SK-N-SH (cell line): Measurements from ENCODE around the gene GPR82. TPM values are rescaled to one million over a fixed set of nuclear protein-coding genes. Genes with fewer than 3 reads are reported as not detected.

ENCODE experiments used
- CTCF ChIA-PET: fragments of 300-600, 350-600 bp; formaldehyde crosslinking; extraction: SDS; loops from one replicate; lab custom pipeline; 2021; lab: Yijun Ruan, JAX
- POLR2A ChIA-PET: fragments of 350-600 bp; sonication (Branson Sonifier 250); formaldehyde crosslinking; extraction: SDS; loops from one replicate; lab custom pipeline; 2020; ENCODE audit warnings: antibody characterized with exemption, inconsistent platforms; lab: Yijun Ruan, JAX
- DNase-seq: peaks from one replicate; pipeline ENCODE4 v3.0.0; 2012
- H2AFZ ChIP-seq: fragments of 200-600 bp; sonication (generic); 2 replicates; pipeline ENCODE4 v1.8.1; 2016; ENCODE audit warnings: antibody characterized with exemption, mild to moderate bottlenecking, low read depth
- H3F3A ChIP-seq: fragments of 200-600 bp; sonication (generic); replicated peaks from 2 replicates; pipeline ENCODE3; 2016; ENCODE audit warnings: antibody characterized with exemption, mild to moderate bottlenecking; ENCODE audit not compliant: insufficient read depth
- H3K27ac ChIP-seq, 2 experiments: fragments of 200-500 bp in 1 of 2; fragments of 200-600 bp in 1 of 2; sonication (Bioruptor generic) in 1 of 2; sonication (generic), shearing (Covaris generic) in 1 of 2; 2 replicates each; pipeline versions ENCODE4 v1.5.1 to v1.6.1; 2014 to 2016; ENCODE audit warnings: low read depth in 2 of 2, inconsistent platforms in 1 of 2, low read length in 1 of 2, mild to moderate bottlenecking in 1 of 2, mixed read lengths in 1 of 2
- H3K27me3 ChIP-seq: fragments of 200-600 bp; sonication (generic), shearing (Covaris generic); 2 replicates; pipeline ENCODE4 v1.6.1; 2016; ENCODE audit warnings: mixed run types; ENCODE audit not compliant: insufficient read depth
- H3K36me3 ChIP-seq, 2 experiments: fragments of 200-500 bp in 1 of 2; fragments of 200-600 bp in 1 of 2; sonication (Bioruptor generic) in 1 of 2; sonication (generic) in 1 of 2; replicated peaks in 1 of 2; 2 replicates each; pipeline versions ENCODE3 to v1.5.1; 2014 to 2016; ENCODE audit warnings: low read length in 1 of 2, mild to moderate bottlenecking in 1 of 2; ENCODE audit not compliant: insufficient read depth in 2 of 2, control insufficient read depth in 1 of 2
- H3K4me1 ChIP-seq, 2 experiments: fragments of 200-500 bp in 1 of 2; fragments of 200-600 bp in 1 of 2; sonication (Bioruptor generic) in 1 of 2; sonication (generic), shearing (Covaris generic) in 1 of 2; 2 replicates each; pipeline versions ENCODE4 v1.5.1 to v1.6.1; 2014 to 2016; ENCODE audit warnings: low read depth in 1 of 2, low read length in 1 of 2, mixed run types in 1 of 2; ENCODE audit not compliant: insufficient read depth in 2 of 2, control insufficient read depth in 1 of 2
- H3K4me2 ChIP-seq: fragments of 200-600 bp; sonication (generic), shearing (Covaris generic); 2 replicates; pipeline ENCODE4 v1.6.1; 2017; ENCODE audit warnings: mixed run types
- H3K4me3 ChIP-seq, 2 experiments: fragments of 200-500 bp in 1 of 2; fragments of 200-600 bp in 1 of 2; sonication (Bioruptor generic) in 1 of 2; sonication (generic), shearing (Covaris generic) in 1 of 2; 2 replicates each; pipeline versions ENCODE4 v1.5.1 to v1.8.1; 2014 to 2016; ENCODE audit warnings: low read depth in 2 of 2, inconsistent platforms in 1 of 2, low read length in 1 of 2, mild to moderate bottlenecking in 1 of 2, mixed read lengths in 1 of 2, moderate library complexity in 1 of 2
- H3K79me2 ChIP-seq: fragments of 200-600 bp; sonication (generic); 2 replicates; pipeline ENCODE4 v1.8.1; 2017; ENCODE audit warnings: mild to moderate bottlenecking; ENCODE audit not compliant: insufficient read depth
- H3K9ac ChIP-seq: fragments of 200-600 bp; sonication (generic); 2 replicates; pipeline ENCODE4 v1.6.1; 2017; ENCODE audit warnings: mixed run types
- H3K9me2 ChIP-seq: fragments of 200-600 bp; sonication (generic); 2 replicates; pipeline ENCODE4 v1.6.1; 2017; ENCODE audit warnings: mixed run types
- H3K9me3 ChIP-seq: fragments of 200-600 bp; sonication (generic); 2 replicates; pipeline ENCODE4 v1.6.1; 2017; ENCODE audit warnings: mixed run types, mild to moderate bottlenecking, moderate library complexity
- H4K20me1 ChIP-seq: fragments of 200-600 bp; sonication (generic); 2 replicates; pipeline ENCODE4 v1.6.1; 2017; ENCODE audit warnings: mild to moderate bottlenecking, mixed run types; ENCODE audit not compliant: insufficient read depth
- CHD2 ChIP-seq: fragments of 150-350 bp; IDR thresholded peaks from 2 replicates; pipeline ENCODE4 v1.6.1; 2018; ENCODE audit warnings: low read length; ENCODE audit not compliant: partially characterized antibody
- ELF1 ChIP-seq: IDR thresholded peaks from 2 replicates; pipeline ENCODE4 v1.4.0; 2012
- EP300 ChIP-seq, 2 experiments: IDR thresholded peaks; 2 replicates each; pipeline versions ENCODE4 v1.4.0 to v1.6.1; 2012; ENCODE audit warnings: borderline replicate concordance in 1 of 2, low read depth in 1 of 2, low read length in 1 of 2
- EZH2phosphoT487 ChIP-seq: fragments of 200-600 bp; sonication (generic); IDR thresholded peaks from 2 replicates; pipeline ENCODE4 v1.6.1; 2017; ENCODE audit warnings: low read depth, mixed run types, mild to moderate bottlenecking, antibody characterized with exemption, moderate library complexity, borderline replicate concordance
- FOSL2 ChIP-seq: IDR thresholded peaks from 2 replicates; pipeline ENCODE4 v1.4.0; 2012; ENCODE audit warnings: low read depth, mild to moderate bottlenecking, moderate library complexity, borderline replicate concordance
- FOXJ3 ChIP-seq: sonication (generic); formaldehyde crosslinking; IDR thresholded peaks from 2 replicates; pipeline ENCODE4 v1.5.1; 2020; ENCODE audit warnings: mild to moderate bottlenecking, missing genetic modification reagents
- FOXM1 ChIP-seq: IDR thresholded peaks from 2 replicates; pipeline ENCODE4 v1.4.0; 2012; ENCODE audit warnings: low read depth, mild to moderate bottlenecking
- GATA2 ChIP-seq: sonication (generic); formaldehyde crosslinking; IDR thresholded peaks from 2 replicates; pipeline ENCODE4 v1.5.0; 2020; ENCODE audit warnings: mild to moderate bottlenecking, missing genetic modification reagents
- JUND ChIP-seq: IDR thresholded peaks from 2 replicates; pipeline ENCODE4 v1.4.0; 2012
- MEF2A ChIP-seq: IDR thresholded peaks from 2 replicates; pipeline ENCODE4 v1.4.0; 2012; ENCODE audit warnings: low read depth, borderline replicate concordance
- MXI1 ChIP-seq: IDR thresholded peaks from 2 replicates; pipeline ENCODE4 v1.6.1; 2012; ENCODE audit warnings: mild to moderate bottlenecking, low read depth, low read length, improper control_type of control experiment
- NFIC ChIP-seq: IDR thresholded peaks from 2 replicates; pipeline ENCODE4 v1.4.0; 2012; ENCODE audit warnings: borderline replicate concordance
- RAD21 ChIP-seq: IDR thresholded peaks from 2 replicates; pipeline ENCODE4 v1.6.1; 2012; ENCODE audit warnings: mild to moderate bottlenecking, low read length
- RFX5 ChIP-seq: IDR thresholded peaks from 2 replicates; pipeline ENCODE4 v1.6.1; 2012; ENCODE audit warnings: mild to moderate bottlenecking, improper control_type of control experiment, low read length
- RXRA ChIP-seq: IDR thresholded peaks from 2 replicates; pipeline ENCODE4 v1.4.0; 2012; ENCODE audit warnings: low read depth, mild to moderate bottlenecking, borderline replicate concordance
- SMC3 ChIP-seq: IDR thresholded peaks from 2 replicates; pipeline ENCODE4 v1.6.1; 2012; ENCODE audit warnings: low read depth, low read length, improper control_type of control experiment
- TAF1 ChIP-seq: IDR thresholded peaks from 2 replicates; pipeline ENCODE4 v1.6.1; 2012; ENCODE audit warnings: low read depth, mild to moderate bottlenecking, low read length, moderate library complexity, borderline replicate concordance
- TEAD4 ChIP-seq: IDR thresholded peaks from 2 replicates; pipeline ENCODE4 v1.4.0; 2012; ENCODE audit warnings: mild to moderate bottlenecking, borderline replicate concordance; ENCODE audit not compliant: insufficient read depth
- YY1 ChIP-seq: IDR thresholded peaks from 2 replicates; pipeline ENCODE4 v1.4.0; 2012; ENCODE audit warnings: low read depth, mild to moderate bottlenecking
- WGBS: methylation state at CpG from one replicate; pipeline ENCODE4 v1.1.6; 2017; ENCODE audit warnings: low lambda C conversion rate; 5-methylcytosine and 5-hydroxymethylcytosine counted together
- polyA plus RNA-seq, 3 experiments: library from polyadenylated mRNA; depleted of rRNA; stranded (reverse); fragments of >200 nt; gene quantifications; 2 replicates each; pipeline ENCODE4 v1.2.3, GENCODE V29; 2012
- TF ChIP-seq, protein P1 (sequence below): IDR thresholded peaks from 2 replicates; pipeline ENCODE4 v1.4.0; 2012; ENCODE audit warnings: low read depth
- TF ChIP-seq, protein P2 (sequence below): fragments of 200-600 bp; sonication (generic); IDR thresholded peaks from 2 replicates; pipeline ENCODE4 v1.6.1; 2017; ENCODE audit warnings: antibody characterized with exemption, mild to moderate bottlenecking, moderate library complexity
- TF ChIP-seq, protein P3 (sequence below): fragments of 150-350 bp; IDR thresholded peaks from 2 replicates; pipeline ENCODE4 v1.6.1; 2016; ENCODE audit warnings: mild to moderate bottlenecking, low read depth, low read length

Gene GPR82
- polyA plus RNA-seq, 1 of the 3 experiments (the other 2 are of a cell fraction): not detected

DNA sequence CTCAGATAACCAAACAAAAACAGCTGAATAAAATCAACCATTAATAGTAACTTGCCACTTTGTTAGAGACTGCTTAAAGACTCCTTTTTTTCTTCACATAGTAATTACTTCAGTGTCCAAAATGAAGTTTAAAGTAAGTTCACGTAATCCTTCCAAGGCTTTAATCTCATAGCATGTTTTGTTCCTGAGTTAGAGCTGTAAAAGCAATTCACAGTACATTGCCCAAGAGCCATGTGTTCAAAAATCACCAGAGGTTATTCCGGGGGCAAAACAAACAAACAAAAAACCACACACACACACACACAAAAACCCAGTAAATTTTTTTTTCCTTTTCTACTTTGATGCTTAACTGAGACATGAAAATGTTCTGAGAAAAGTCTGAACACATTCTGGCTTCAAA is 6.1 kb downstream of the GPR82 start:
- CTCF ChIA-PET: no interaction called here

DNA sequence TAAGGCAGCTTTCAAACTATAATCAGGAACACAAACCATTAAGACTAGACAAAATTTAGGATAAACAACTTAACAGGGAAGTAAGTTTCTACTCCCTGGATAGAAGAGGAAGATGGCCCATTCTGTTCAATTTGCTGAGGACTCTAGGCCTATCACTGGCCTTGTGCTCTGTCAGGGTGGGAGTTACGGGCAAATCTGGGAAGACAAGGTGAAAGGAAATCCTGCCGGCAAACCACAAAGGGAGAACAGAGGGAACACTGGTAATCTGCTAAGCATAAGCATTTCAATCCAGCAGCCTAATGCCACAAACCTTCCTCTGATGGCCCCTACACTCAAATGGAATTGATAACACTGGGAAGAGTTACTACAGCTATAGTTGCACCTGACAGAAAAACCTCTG is 8.3 kb downstream of the GPR82 start:
- Histone ChIP-seq H3F3A (no peaks in the 10 kb centered on the region), H3K79me2 (no peaks in the 10 kb centered on the region), H3K9me3 (no peaks in the 10 kb centered on the region), H3K27me3 (no peaks in the 10 kb centered on the region; the same call in 1 of the 2 replicates), H3K9ac (no peak overlapping the region), H3K4me1 (no peaks in the 10 kb centered on the region), H2AFZ (no peak overlapping the region), H3K4me3 (no peak overlapping the region), H3K9me2 (no peaks in the 10 kb centered on the region), H3K4me2 (no peak overlapping the region), H3K27ac (no peak overlapping the region), H3K36me3 (no peaks in the 10 kb centered on the region), H4K20me1 (no peaks in the 10 kb centered on the region)
- ChIA-PET POLR2A (no interaction called here), CTCF (no interaction called here)
- WGBS: 51% methylated on average over 2 of the region's 2 CpGs
- DNase-seq: no peak
- TF ChIP-seq, protein P1, sequence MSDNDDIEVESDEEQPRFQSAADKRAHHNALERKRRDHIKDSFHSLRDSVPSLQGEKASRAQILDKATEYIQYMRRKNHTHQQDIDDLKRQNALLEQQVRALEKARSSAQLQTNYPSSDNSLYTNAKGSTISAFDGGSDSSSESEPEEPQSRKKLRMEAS: no peak
- TF ChIP-seq RAD21: no peak
- TF ChIP-seq MXI1: no peak
- no peak for TF ChIP-seq ELF1
- TF ChIP-seq YY1: no peak
- TF ChIP-seq NFIC: no peak
- TF ChIP-seq, protein P2, sequence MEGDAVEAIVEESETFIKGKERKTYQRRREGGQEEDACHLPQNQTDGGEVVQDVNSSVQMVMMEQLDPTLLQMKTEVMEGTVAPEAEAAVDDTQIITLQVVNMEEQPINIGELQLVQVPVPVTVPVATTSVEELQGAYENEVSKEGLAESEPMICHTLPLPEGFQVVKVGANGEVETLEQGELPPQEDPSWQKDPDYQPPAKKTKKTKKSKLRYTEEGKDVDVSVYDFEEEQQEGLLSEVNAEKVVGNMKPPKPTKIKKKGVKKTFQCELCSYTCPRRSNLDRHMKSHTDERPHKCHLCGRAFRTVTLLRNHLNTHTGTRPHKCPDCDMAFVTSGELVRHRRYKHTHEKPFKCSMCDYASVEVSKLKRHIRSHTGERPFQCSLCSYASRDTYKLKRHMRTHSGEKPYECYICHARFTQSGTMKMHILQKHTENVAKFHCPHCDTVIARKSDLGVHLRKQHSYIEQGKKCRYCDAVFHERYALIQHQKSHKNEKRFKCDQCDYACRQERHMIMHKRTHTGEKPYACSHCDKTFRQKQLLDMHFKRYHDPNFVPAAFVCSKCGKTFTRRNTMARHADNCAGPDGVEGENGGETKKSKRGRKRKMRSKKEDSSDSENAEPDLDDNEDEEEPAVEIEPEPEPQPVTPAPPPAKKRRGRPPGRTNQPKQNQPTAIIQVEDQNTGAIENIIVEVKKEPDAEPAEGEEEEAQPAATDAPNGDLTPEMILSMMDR: no peak
- TF ChIP-seq CHD2: no peak
- TF ChIP-seq JUND: no peak
- no peak for TF ChIP-seq FOSL2
- no peak for TF ChIP-seq EP300 (IDR thresholded peaks at IDR 0.05; ENCODE audit: borderline replicate concordance in 1 of 2, low read depth in 1 of 2, low read length in 1 of 2)
- no peak for TF ChIP-seq FOXM1
- TF ChIP-seq MEF2A: no peak
- TF ChIP-seq TEAD4: no peak
- no peak for TF ChIP-seq FOXJ3 (CRISPR knock-in tag)
- TF ChIP-seq TAF1: no peak
- TF ChIP-seq RXRA: no peak
- no peak for TF ChIP-seq EZH2phosphoT487
- TF ChIP-seq SMC3: no peak

More for the DNA sequence above, 6.1 kb downstream of the GPR82 start:
- no peaks in the 10 kb centered on the region for H3K4me1 ChIP-seq
- H4K20me1 ChIP-seq: no peaks in the 10 kb centered on the region
- no peaks in the 10 kb centered on the region for H3F3A ChIP-seq
- no peak overlapping the region for H3K4me2 ChIP-seq
- POLR2A ChIA-PET: interaction anchor here (0.6 kb wide), 1 partner anchor 18 kb away, joined by 3 read pairs; no protein-coding TSS in a partner anchor
- H3K9me3 ChIP-seq: no peaks in the 10 kb centered on the region
- no peaks in the 10 kb centered on the region for H3K27me3 ChIP-seq
- 55% methylated on average over 2 of the region's 2 CpGs for WGBS
- H2AFZ ChIP-seq: no peak overlapping the region
- H3K79me2 ChIP-seq: no peaks in the 10 kb centered on the region
- TF ChIP-seq RFX5: no peak
- TF ChIP-seq MEF2A: no peak
- TF ChIP-seq, protein P3, sequence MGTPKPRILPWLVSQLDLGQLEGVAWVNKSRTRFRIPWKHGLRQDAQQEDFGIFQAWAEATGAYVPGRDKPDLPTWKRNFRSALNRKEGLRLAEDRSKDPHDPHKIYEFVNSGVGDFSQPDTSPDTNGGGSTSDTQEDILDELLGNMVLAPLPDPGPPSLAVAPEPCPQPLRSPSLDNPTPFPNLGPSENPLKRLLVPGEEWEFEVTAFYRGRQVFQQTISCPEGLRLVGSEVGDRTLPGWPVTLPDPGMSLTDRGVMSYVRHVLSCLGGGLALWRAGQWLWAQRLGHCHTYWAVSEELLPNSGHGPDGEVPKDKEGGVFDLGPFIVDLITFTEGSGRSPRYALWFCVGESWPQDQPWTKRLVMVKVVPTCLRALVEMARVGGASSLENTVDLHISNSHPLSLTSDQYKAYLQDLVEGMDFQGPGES: no peak
- no peak for TF ChIP-seq TAF1
- TF ChIP-seq EZH2phosphoT487: no peak
- TF ChIP-seq GATA2 (CRISPR knock-in tag): no peak
- no peak for TF ChIP-seq EP300 (IDR thresholded peaks at IDR 0.05; ENCODE audit: borderline replicate concordance in 1 of 2, low read depth in 1 of 2, low read length in 1 of 2)
- H3K9ac ChIP-seq: no peak overlapping the region
- no peaks in the 10 kb centered on the region for H3K9me2 ChIP-seq
- DNase-seq: no peak
- H3K27ac ChIP-seq: no peak overlapping the region
- H3K4me3 ChIP-seq: no peak overlapping the region
- H3K36me3 ChIP-seq: no peaks in the 10 kb centered on the region
